H1 (cell line): ENCODE data around the gene BRAT1. TPM values are rescaled to one million over a fixed set of nuclear protein-coding genes. Genes with fewer than 3 reads are reported as not detected.

Experiments used
- ATF2 ChIP-seq: IDR thresholded peaks from 2 replicates; pipeline ENCODE4 v1.6.1; 2012; ENCODE audit warnings: low read length, inconsistent platforms
- BACH1 ChIP-seq: IDR thresholded peaks from 2 replicates; pipeline ENCODE4 v1.6.1; 2012; ENCODE audit warnings: low read length, improper control_type of control experiment
- HDAC6 ChIP-seq: IDR thresholded peaks from one replicate; pipeline ENCODE4 v1.7.1; 2012; ENCODE audit warnings: low read depth, mild to moderate bottlenecking, inconsistent platforms, low read length, moderate library complexity
- KDM1A ChIP-seq: fragments of 200-600, 300-600 bp; sonication (generic); IDR thresholded peaks from 2 replicates; pipeline ENCODE4 v1.7.1; 2016; ENCODE audit warnings: mild to moderate bottlenecking, low read length, borderline replicate concordance
- KDM4A ChIP-seq: IDR thresholded peaks from one replicate; pipeline ENCODE4 v1.7.1; 2012; ENCODE audit warnings: low read depth, mild to moderate bottlenecking, moderate library complexity, low read length, inconsistent platforms; ENCODE audit not compliant: severe bottlenecking
- MAX ChIP-seq: IDR thresholded peaks from 2 replicates; pipeline ENCODE4 v1.6.1; 2012; ENCODE audit warnings: inconsistent platforms
- PHF8 ChIP-seq: fragments of 200-600 bp; sonication (generic); conservative IDR thresholded peaks from 2 replicates; pipeline ENCODE4 v1.7.1; 2012; ENCODE audit warnings: low read depth, mild to moderate bottlenecking, inconsistent platforms, low read length, moderate library complexity
- polyA plus RNA-seq, 7 experiments: library from polyadenylated mRNA; depleted of rRNA in 3 of 7; stranded (reverse) in 5 of 7; unstranded in 2 of 7; fragments of >200 nt in 5 of 7; fragments of 200-250 nt in 2 of 7; gene quantifications; 1 replicate in 5 of 7; 2 replicates in 1 of 7; 4 replicates in 1 of 7; pipeline versions ENCODE4 v1.2.1 to v1.2.3, GENCODE V29; 2011 to 2013; ENCODE audit warnings: missing spikeins in 2 of 7, mixed read lengths in 2 of 7
- total RNA-seq: library from RNA; stranded (reverse); fragmentation: NEBNext Ultra II Directional; extraction: Animal tissue kit (Norgen Biotek cat#: 25700); gene quantifications from 2 replicates; pipeline ENCODE4 v1.2.1, GENCODE V29; 2021
- TF ChIP-seq, protein P1 (sequence below): fragments of 300-600 bp; sonication (generic); IDR thresholded peaks from 2 replicates; pipeline ENCODE4 v1.7.1; 2012; ENCODE audit warnings: low read length, moderate library complexity, mild to moderate bottlenecking, inconsistent platforms; ENCODE audit not compliant: insufficient replicate concordance

BRAT1 gene
- total and polyA plus RNA-seq, 2 of the 8 experiments (the other 6 are each of a cell fraction or from before 2014, with no cell fraction given): 36.8 to 42.3 TPM

- TF ChIP-seq, protein P1, sequence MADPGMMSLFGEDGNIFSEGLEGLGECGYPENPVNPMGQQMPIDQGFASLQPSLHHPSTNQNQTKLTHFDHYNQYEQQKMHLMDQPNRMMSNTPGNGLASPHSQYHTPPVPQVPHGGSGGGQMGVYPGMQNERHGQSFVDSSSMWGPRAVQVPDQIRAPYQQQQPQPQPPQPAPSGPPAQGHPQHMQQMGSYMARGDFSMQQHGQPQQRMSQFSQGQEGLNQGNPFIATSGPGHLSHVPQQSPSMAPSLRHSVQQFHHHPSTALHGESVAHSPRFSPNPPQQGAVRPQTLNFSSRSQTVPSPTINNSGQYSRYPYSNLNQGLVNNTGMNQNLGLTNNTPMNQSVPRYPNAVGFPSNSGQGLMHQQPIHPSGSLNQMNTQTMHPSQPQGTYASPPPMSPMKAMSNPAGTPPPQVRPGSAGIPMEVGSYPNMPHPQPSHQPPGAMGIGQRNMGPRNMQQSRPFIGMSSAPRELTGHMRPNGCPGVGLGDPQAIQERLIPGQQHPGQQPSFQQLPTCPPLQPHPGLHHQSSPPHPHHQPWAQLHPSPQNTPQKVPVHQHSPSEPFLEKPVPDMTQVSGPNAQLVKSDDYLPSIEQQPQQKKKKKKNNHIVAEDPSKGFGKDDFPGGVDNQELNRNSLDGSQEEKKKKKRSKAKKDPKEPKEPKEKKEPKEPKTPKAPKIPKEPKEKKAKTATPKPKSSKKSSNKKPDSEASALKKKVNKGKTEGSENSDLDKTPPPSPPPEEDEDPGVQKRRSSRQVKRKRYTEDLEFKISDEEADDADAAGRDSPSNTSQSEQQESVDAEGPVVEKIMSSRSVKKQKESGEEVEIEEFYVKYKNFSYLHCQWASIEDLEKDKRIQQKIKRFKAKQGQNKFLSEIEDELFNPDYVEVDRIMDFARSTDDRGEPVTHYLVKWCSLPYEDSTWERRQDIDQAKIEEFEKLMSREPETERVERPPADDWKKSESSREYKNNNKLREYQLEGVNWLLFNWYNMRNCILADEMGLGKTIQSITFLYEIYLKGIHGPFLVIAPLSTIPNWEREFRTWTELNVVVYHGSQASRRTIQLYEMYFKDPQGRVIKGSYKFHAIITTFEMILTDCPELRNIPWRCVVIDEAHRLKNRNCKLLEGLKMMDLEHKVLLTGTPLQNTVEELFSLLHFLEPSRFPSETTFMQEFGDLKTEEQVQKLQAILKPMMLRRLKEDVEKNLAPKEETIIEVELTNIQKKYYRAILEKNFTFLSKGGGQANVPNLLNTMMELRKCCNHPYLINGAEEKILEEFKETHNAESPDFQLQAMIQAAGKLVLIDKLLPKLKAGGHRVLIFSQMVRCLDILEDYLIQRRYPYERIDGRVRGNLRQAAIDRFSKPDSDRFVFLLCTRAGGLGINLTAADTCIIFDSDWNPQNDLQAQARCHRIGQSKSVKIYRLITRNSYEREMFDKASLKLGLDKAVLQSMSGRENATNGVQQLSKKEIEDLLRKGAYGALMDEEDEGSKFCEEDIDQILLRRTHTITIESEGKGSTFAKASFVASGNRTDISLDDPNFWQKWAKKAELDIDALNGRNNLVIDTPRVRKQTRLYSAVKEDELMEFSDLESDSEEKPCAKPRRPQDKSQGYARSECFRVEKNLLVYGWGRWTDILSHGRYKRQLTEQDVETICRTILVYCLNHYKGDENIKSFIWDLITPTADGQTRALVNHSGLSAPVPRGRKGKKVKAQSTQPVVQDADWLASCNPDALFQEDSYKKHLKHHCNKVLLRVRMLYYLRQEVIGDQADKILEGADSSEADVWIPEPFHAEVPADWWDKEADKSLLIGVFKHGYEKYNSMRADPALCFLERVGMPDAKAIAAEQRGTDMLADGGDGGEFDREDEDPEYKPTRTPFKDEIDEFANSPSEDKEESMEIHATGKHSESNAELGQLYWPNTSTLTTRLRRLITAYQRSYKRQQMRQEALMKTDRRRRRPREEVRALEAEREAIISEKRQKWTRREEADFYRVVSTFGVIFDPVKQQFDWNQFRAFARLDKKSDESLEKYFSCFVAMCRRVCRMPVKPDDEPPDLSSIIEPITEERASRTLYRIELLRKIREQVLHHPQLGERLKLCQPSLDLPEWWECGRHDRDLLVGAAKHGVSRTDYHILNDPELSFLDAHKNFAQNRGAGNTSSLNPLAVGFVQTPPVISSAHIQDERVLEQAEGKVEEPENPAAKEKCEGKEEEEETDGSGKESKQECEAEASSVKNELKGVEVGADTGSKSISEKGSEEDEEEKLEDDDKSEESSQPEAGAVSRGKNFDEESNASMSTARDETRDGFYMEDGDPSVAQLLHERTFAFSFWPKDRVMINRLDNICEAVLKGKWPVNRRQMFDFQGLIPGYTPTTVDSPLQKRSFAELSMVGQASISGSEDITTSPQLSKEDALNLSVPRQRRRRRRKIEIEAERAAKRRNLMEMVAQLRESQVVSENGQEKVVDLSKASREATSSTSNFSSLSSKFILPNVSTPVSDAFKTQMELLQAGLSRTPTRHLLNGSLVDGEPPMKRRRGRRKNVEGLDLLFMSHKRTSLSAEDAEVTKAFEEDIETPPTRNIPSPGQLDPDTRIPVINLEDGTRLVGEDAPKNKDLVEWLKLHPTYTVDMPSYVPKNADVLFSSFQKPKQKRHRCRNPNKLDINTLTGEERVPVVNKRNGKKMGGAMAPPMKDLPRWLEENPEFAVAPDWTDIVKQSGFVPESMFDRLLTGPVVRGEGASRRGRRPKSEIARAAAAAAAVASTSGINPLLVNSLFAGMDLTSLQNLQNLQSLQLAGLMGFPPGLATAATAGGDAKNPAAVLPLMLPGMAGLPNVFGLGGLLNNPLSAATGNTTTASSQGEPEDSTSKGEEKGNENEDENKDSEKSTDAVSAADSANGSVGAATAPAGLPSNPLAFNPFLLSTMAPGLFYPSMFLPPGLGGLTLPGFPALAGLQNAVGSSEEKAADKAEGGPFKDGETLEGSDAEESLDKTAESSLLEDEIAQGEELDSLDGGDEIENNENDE: no peak
- TF ChIP-seq KDM1A (peak; percentile 91; the same call in 1 of the 2 replicates), PHF8 (no peak), KDM4A (no peak), BACH1 (no peak), HDAC6 (no peak), ATF2 (no peak), MAX (no peak)
These were observed 32.4 kb downstream of the BRAT1 start (continued) for GRCh38 chr7:2522780-2523433.
